NCI-H446 (cell line): Measurements from ENCODE around the gene C19orf38.
A peak's percentile ranks its signal among the peaks of the same experiment; 100 is the strongest.
"Not testable (repeated sequence)": the region's sequence is repeated elsewhere in the genome, so short reads cannot be mapped to it uniquely, and the experiment has no call there.

Experiments
- DNase-seq, 2 experiments: peaks; one replicate each; lab custom pipeline; 2025; lab: John Stamatoyannopoulos, UW

Gene C19orf38

DNA sequence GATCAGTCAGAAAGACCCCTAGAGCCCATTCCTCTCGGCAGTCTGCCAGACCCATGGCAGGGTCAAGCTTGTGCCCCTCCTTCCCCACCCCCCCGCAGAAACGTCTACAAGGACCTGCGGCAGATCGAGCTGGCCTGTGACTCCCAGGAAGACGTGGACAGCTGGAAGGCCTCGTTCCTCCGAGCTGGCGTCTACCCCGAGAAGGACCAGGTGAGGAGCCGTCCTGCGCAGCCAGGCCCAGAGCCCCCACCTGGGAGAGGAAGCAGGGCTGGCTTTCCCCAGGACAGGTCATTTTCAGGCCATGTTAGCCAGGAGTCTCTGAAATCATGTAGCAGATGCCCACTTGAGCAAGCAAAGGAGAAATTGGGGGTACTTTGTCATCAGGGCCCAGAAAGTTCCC lies 24.5 kb upstream of the C19orf38 start:
- DNase-seq, result no peak

DNA sequence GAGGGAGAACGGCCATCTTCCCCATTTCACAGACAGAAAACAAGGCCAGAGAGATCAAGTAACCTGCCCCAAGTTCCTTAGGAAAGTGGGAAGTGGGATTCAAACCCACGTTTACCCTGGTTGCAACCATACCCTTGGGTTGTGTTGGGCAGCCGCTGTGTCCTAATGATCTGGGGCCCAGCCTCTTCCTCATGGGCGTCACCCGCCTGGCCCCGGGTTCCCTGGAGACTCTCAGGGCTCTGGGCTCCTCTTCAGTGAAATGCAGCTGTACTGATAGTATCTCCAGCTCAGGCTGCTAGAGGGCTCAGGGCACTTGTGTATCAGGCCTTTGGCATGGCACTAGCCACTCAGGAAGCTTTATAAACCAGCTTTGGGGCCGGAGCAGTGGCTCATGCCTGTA lies 22.0 kb upstream of the C19orf38 start:
- no peak for DNase-seq

DNA sequence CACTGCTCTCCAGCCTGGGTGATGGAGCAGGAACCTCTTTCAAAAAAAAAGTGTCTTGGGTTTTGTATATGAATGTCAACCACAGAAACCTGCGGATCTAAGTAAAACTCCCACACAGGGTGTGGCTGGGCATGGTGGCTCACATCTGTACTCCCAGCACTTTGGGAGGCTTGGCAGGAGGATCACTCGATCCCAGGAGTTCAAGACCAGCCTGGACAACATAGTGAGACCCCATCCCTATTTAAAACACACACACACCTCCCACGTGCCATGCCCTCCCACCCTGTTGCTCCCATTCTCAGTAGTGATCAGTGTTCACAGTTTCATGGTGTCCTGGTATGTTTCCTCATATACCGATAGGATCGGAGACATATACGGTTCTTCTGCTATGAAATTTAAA lies 21.4 kb upstream of the C19orf38 start:
- no peak for DNase-seq

DNA sequence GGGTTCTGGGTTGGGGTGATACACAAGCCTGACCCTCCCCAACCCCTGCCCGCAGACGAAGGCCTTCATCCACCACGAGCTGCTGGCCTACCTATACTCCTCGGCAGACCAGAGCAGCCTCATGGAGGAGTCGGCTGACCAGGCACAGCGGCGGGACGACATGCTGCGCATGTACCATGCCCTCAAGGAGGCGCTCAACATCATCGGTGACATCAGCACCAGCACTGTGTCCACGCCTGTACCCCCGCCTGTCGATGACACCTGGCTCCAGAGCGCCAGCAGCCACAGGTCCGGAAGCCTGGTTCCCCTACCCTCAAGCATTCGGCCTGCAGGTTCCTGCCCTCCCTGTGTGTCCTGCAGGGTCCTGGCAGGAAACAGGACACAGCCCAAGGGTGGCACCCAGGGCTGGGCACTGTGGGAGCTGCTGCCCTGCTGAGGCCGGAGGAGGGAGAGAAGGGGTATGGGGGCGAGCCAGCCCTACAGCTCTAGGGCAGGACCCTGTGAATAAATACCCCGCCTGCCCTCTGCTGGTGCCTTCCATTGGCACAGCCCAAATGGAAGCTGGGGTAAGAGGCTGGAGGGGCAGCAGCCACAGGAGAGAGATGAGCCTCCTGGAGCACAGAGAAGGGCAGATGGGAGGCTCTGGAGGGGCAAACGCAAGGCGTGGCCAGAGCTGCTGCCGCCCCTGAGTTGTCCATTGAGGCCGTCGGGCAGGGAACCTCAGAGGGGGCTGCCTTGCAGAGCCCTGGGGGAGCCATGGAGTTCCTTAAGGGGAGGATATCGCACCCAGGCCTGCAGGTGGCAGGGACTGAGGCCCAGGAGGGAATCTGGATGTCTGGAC lies 19.0 kb upstream of the C19orf38 start:
- no peak for DNase-seq

DNA sequence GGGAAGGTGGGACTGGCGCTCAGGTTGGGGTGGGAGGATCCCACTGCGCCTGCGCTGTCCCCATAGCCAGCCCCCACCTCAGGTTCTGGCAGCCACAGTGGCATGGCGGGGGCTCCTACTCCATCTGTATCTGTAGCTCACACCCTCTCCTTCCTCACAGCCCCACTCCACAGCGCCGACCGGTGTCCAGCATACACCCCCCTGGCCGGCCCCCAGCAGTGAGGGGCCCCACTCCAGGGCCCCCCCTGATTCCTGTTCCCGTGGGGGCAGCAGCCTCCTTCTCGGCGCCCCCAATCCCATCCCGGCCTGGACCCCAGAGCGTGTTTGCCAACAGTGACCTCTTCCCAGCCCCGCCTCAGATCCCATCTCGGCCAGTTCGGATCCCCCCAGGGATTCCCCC lies 18.2 kb upstream of the C19orf38 start:
- DNase-seq, result no peak

DNA sequence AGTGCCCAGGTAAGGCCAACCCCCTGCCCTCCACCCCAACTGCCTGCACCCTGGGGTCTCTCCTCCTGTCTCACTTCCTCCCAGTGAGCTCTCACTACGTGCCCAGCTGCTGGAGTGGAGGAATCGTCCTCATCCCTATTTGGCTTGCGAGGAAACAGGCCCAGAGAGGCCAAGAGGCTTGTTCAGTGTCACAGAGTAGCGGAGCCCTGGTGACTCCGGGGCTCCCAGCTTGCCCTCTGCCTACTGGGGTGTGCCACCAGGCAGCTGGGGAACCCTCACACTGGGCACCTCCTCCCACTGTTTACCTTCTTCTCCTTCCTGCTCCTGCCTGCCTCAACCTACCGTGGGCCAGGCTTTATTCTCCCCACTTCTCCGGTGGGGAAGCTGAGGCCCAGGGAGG lies 17.8 kb upstream of the C19orf38 start:
- no peak for DNase-seq

DNA sequence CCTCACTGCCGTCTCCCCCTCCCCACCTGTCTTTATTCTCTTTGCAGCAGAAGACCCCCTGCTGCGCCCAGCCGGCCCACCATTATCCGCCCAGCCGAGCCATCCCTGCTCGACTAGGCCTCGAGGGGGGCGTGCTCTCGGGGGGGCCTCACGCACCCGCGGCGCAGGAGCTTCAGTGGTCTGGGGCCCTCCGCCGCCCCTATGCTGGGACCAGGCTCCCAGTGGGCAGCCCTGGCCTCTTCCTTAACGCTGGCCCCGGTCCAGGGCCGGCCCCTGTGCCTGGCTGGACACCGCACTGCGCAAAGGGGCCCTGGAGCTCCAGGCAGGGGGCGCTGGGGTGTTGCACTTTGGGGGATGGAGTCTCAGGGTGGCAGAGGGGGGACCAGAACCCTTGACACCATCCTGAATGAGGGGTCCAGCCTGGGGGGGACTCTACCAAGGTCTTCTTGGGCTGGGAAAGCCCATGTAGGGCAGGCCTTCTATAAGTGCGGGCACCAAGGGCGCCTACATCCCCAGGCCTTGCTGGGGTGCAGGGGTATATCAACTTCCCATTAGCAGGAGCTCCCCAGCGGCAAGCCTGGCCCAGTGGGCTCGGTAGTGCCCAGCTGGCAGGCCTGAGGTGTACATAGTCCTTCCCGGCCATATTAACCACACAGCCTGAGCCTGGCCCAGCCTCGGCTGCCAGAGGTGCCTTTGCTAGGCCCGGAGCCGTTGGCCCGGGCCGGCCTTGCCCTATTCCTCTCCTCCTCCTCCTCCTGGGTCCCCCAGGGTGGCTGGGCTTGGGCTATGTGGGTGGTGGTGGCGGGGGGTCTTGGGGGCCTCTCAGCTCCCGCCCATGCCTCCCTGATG lies 17.1 kb upstream of the C19orf38 start:
- DNase-seq, result no peak

DNA sequence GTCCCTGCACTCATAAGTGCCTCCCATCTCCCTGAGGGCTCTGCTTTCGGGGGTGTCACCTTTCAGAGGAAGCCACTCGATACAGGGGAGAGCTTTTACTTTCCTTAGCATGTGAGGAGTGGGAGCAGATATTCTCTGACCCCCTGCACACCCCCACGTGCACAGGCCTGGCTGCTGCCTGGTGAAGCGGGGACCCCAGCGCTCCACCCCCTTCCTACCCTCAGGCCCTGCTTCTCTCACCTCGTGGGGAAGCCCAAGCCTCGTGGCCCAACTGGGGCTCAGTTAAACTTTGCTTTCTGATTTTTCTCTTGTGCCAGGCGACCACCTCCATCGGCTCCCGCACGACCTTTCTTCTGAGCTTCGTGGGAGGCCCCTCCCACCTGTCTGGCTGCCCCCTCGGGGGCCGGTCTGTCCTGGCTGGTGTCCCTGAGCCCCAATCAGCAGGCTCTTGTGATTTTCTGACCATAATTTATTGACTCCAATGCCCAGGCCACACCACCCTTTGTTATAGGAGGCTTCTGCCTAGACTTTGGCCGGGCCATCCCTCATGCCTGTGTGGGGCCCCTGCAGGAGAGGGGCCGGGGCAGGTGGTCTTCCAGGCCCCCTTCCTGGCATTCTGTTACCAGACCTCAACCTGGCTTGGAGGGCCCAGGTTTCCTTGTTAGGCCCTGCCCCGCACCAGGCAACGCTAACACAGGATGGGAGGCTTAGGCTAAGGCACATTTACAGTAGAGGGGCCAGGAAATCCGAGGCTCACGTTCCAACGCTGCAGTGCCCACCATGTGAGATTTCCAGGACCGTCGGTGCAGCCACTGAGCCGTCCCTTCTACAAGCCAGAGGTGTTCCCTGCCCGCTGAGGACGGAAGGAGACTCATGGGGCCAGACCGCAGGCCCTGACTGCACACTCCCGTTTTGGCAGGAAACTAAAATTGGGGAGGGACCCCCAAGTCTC lies 16.0 kb upstream of the C19orf38 start:
- no peak for DNase-seq

DNA sequence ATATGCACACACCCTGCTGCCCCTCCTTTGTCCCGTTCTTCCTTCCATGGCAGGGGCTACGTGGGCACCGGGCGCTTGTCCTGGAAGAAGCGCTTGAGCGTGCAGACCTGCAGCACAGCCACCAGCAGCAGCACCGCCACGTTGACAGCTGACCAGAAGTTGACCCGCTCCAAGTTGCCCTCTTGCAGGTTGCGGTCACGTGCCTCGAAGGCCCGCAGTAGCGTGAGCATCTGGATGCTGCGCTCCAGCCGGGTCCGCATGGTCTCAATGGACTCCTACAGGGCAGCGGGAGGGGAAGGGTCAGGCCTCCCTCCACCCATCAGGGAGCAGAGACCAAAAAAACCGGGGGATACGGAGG lies 15.3 kb upstream of the C19orf38 start:
- DNase-seq, result no peak

DNA sequence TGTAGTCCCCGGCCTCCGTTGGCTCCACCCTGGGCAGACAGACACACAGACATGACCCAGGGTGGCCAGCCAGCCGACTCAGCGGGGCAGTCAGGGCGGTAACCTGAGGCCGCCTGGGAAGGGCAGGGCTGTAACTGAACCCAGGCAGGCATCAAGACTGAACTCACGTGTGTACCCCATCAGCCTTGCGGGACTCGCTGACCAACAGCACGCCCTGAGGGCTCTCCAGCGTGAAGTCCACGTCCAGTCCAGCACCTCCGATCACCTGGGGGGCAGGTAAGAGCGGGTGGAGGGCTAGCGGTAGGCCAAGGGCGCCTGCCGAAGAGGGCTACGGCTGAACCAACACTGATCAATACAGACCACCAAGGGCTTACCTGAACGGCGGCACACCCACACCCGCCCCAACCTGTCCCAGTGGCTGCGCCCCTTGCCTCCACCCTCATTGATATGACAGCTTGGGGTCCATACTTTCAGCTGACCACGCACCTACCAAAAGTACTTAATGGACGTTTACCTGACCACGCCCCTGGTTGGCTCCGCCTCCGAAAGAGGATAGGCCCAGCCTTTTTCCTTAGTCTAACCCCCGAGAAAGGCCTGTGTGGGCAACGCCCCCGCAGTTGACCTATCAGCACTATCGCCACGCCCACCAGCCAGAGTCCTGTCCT lies 13.0 kb upstream of the C19orf38 start:
- peak in 1 of 2 experiments; percentile 49 for DNase-seq

DNA sequence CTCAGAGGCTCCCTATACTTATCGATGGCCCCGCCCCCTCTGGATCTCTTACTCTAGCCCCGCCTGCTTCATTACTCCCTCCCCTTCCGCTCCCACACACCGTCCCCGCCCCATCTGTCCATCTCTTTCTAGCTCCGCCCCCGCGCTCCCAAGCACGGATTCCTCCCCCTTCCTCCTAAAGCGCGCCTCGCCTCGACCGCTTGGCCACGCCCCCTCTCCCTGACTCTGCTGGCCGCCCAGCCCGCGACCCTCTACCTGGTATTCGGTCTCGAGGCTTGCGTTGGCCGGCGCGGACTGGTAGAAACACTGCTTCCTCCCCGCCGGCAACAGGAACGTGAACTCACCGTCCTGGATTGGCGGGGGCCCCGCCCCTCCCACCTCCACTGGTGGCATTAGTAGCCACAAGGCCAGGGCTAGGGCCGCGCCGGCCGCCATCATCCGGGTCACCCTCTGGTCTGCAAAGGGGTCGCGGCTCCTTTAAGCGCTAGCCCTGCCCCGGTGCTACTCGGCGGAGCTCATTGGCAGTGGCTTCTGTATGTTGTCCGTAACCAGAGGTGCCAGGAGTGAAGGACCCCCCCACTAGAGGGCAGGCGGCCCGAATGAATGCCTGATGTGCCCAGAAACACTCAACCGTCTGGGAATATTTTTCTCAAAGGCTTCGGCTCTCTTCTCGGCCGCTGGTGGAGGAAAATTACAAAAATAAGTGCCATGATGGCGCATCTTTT lies 12.3 kb upstream of the C19orf38 start, which contains the start of gene TMED1:
TSS of gene TMED1 (minus strand) at position 459 of the 725 bp plus-strand sequence. CDS start at position 438, 21 bp downstream.
- DNase-seq, result peak; percentile 99

DNA sequence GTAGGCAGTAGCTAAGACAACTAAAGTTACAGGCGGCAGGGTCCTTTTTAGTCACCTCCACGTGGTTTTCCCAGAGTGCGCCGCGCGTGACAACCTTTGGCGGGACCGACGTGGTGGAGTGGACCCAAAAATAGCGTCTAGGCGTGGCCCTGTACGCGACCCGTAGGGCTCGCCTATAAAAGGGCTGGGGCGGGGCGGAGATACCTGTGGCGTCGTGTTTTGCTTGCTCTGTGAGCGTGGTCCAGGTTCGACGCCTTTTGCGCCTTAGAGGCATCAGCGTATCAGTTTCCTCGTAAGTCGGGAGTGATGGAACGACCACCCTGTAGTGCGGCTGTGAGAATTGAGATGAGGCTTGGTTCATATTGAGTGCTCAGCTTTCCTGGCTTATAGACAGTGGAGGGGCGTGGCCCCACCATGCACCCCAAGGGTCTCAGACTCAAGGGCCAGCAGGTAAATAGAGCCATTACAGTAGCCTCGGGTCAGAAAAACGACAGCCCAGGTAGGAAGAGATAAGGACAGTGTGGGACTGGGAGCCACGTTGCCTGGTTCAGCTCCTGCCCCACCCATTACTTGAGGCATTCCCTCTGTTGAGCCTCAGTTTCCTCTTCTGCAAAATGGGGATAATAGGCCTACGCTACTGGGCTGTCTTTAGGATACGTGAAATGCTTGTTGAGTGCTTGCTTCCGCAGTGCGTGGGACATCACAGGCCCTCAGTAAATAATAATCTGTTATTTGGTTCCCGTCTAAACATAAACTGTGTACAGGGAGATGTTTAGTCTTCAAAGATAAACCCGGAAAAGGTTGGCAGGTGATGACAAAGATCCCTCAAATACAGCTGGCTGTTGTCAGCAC lies 11.5 kb upstream of the C19orf38 start:
- peak in 1 of 2 experiments; percentile 95 for DNase-seq

DNA sequence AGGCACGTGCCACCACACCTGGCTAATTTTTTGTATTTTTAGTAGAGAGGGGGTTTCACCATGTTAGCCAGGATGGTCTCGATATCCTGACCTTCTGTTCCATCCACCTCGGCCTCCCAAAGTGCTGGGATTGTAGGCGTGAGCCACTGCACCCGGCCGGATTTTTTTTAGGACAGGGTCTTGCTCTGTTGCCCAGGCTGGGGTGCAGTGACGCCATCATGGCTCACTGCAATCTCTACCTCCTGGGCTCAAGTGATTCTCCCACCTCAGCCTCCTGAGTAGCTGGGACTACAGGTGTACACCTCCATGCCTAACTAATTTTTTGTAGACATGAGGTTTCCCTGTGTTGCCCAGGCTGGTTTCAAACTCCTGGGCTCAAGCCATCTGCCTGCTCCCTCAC lies 10.6 kb upstream of the C19orf38 start:
- not testable (repeated sequence) for DNase-seq

DNA sequence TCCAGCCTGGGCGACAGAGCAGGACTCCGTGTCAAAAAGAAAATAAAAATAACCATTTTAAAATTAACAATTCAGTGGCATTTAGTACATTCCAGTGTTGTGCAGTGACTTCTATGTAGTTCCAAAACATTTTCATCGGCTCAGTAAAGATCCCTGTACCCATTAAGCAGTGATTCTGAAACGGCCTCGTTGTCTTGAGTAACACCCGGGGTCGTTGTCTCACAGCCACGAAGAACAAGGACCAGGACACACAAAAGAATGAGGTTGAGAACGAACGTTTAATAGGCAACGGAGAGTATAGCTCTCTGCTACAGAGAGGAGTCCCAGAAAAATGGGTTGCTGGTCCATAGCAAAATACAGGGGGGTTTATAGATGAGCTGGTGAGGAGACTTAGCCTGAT lies 9.8 kb upstream of the C19orf38 start:
- no peak for DNase-seq

DNA sequence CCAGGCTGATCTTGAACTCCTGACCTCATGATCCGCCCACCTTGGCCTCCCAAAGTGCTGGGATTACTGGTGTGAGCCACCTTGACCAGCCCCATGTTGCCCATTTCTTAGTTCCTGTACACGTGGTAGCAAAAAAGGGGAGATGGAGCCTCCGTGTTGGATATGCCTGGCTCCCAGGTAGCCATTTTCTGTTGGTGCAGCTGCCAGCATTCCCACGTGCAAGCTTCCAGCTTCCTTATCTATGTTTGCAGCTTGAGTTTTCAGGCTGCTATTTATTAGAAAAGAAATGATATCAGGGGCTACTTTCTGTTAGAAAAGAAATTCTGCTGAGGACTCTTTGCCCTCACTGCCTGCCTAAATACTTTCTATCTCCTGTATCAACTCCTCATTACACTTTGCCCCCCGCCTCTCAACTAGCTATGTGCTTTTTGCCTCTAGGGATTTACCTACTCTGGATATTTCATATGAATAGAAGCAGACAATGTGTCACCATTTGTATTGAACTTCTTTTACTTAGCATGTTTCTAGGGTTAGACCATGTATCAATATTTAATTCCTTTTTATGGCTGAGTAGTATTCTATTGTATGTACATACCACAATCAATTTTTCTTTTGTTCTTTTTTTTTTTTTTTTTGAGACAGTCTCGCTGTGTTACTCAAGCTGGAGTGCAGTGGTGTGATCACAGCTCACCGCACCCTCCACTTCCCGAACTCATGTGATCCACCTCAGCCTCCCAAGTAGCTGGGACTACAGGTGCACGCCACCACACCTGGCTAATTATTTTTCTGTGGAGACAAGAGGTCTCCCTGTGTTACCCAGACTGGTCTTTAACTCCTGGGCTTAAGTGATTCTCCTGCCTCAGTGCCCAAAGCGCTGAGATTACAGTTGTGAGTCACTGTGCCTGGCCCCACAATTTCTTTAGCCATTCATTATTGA lies 8.8 kb upstream of the C19orf38 start:
- no peak for DNase-seq

DNA sequence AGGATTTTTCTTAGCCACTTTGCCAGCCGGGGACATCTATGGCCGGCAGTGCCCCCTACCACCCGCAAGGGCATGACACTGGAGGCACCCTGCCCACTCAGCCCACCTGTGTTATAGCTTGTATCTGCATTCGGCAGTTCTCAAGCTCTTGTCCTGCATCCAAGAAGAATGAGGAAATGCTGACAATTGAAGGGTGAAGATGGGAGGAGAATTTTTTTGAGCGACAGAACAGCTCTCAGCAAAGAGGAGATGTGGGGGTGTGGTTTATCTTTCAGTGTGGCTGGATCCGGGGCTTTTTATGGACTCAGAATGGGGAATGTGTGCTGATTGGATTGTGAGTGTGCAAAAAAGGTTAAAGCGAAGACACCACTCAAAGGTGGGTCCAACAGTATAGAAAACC lies 5.4 kb upstream of the C19orf38 start:
- DNase-seq, result no peak

DNA sequence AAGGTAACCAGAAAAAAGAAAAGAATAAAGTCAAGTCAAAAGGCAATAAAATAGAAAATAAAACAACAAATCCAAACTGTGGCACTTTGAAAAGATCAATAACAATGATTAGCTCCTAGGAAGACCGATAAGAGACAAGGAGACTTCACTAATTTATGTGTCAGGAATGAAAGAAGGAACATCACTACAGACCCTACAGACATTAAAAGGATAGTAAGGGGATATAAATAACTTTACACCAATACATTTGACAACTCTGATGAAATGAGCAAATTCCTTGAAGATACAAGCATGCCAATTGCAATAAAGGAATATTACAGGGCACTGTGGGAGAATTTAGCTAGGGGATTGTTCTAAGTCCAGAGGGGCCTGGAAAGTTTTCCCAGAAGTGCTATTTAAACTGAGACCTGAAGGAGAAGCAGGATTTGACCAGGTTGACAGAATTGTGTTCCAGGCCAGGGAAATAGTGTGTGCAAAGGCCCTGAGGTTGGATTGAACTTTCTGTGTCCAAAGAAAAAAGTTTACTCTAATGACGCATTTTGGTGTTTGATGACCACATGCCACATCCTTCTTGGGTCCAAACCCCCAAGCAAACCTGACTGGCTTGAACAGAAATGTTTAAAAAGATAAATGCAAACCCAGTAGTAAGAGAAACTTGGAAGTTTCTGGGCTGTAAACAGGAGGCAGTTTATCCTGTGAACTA lies 1.6 kb upstream of the C19orf38 start:
- DNase-seq, result no peak

DNA sequence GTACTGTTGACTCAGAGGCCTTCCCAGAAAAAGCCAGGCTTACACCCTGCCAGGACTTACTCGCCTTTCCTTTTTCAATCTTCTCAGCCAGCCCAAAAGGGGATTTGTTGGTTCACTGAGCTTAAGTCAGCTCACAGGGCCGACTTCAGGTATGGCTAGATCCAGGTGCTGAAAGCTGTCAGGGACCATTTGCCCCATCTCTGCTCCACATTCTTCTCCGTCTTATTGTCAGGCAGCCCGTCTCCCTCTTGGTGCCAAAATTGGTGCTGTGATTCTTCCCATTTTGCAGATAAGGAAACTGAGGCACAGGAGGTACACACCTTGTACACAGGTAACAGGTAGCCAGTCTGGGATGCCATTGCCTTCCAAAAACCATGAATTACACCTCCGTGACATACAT lies 2.4 kb downstream of the C19orf38 start:
- no peak for DNase-seq
